PC-3 (cell line): Measurements from ENCODE around the gene CSTPP1. TPM values are rescaled to one million over a fixed set of nuclear protein-coding genes. Genes with fewer than 3 reads are reported as not detected.
A peak's percentile ranks its signal among the peaks of the same experiment; 100 is the strongest.

Experiments used
- ATAC-seq: fragments of 200-7000 bp; cut with Tn5 transposase; 2 replicates; pipeline ENCODE4 v1.9.1; 2020; ENCODE audit warnings: mild to moderate bottlenecking, moderate library complexity
- BruUV-seq: library from RNA; stranded (reverse); fragments of 400-500 nt; replicated peaks from 2 replicates; lab custom pipeline; 2021; lab: Mats Ljungman, UMichigan
- CTCF ChIA-PET: fragments of 300-600 bp; sonication (Branson Sonifier 250); formaldehyde crosslinking; loops from one replicate; lab custom pipeline; 2022; ENCODE audit warnings: antibody characterized with exemption; lab: Charles Lee
- POLR2A ChIA-PET: fragments of 300-600 bp; sonication (Branson Sonifier 250); formaldehyde crosslinking; loops from one replicate; lab custom pipeline; 2022; ENCODE audit warnings: antibody characterized with exemption; ENCODE audit not compliant: unreplicated experiment; lab: Charles Lee
- DNase-seq: peaks from one replicate; pipeline ENCODE4 v3.0.0-alpha.2; 2015
- H2AFZ ChIP-seq: fragments of 300-600 bp; sonication (generic); 2 replicates; pipeline ENCODE4 v1.6.0; 2016; ENCODE audit warnings: antibody characterized with exemption, low read length
- H3F3A ChIP-seq: fragments of 300-600 bp; sonication (generic); one replicate; pipeline ENCODE4 v1.6.0; 2017; ENCODE audit warnings: antibody characterized with exemption, low read length, control low read depth, mild to moderate bottlenecking; ENCODE audit not compliant: unreplicated experiment
- H3K27ac ChIP-seq: fragments of 300-600 bp; sonication (generic); 2 replicates; pipeline ENCODE4 v1.5.1; 2016; ENCODE audit warnings: mild to moderate bottlenecking, low read length
- H3K27me3 ChIP-seq: fragments of 300-600 bp; sonication (generic); 2 replicates; pipeline ENCODE4 v1.6.1; 2016; ENCODE audit warnings: low read length, mixed read lengths
- H3K36me3 ChIP-seq: fragments of 300-600 bp; sonication (generic); 2 replicates; pipeline ENCODE4 v1.6.1; 2016; ENCODE audit warnings: low read depth, mixed run types, low read length, mixed read lengths
- H3K4me1 ChIP-seq: fragments of 300-600 bp; sonication (generic); 2 replicates; pipeline ENCODE4 v1.5.1; 2016; ENCODE audit warnings: low read length; ENCODE audit not compliant: insufficient read depth
- H3K4me2 ChIP-seq: fragments of 300-600 bp; sonication (generic); 2 replicates; pipeline ENCODE4 v1.6.0; 2016; ENCODE audit warnings: low read length
- H3K4me3 ChIP-seq: fragments of 300-600 bp; sonication (generic); 2 replicates; pipeline ENCODE4 v1.5.1; 2016; ENCODE audit warnings: mild to moderate bottlenecking, low read length, mixed read lengths
- H3K79me2 ChIP-seq: fragments of 300-600 bp; sonication (generic); 2 replicates; pipeline ENCODE4 v1.6.1; 2017; ENCODE audit warnings: low read length, mixed read lengths
- H3K9ac ChIP-seq: fragments of 300-600 bp; sonication (generic); 2 replicates; pipeline ENCODE4 v1.6.0; 2016; ENCODE audit warnings: mild to moderate bottlenecking, low read length
- H3K9me2 ChIP-seq: fragments of 300-600 bp; sonication (generic); replicated peaks from 2 replicates; pipeline ENCODE4 v1.6.1; 2016; ENCODE audit warnings: mixed run types, low read length, mixed read lengths
- H3K9me3 ChIP-seq: fragments of 300-600 bp; sonication (generic); 2 replicates; pipeline ENCODE4 v1.6.1; 2016; ENCODE audit warnings: low read length, mixed read lengths
- H4K20me1 ChIP-seq: fragments of 300-600 bp; sonication (generic); 2 replicates; pipeline ENCODE4 v1.6.1; 2016; ENCODE audit warnings: low read length, mixed read lengths
- CTCF ChIP-seq: fragments of 300-600 bp; sonication (generic); conservative IDR thresholded peaks from 2 replicates; pipeline ENCODE4 v1.5.1; 2017; ENCODE audit warnings: antibody characterized with exemption, low read depth, mild to moderate bottlenecking, low read length
- EZH2 ChIP-seq: fragments of 300-600 bp; sonication (generic); IDR thresholded peaks from one replicate; pipeline ENCODE4 v1.6.1; 2017; ENCODE audit warnings: antibody characterized with exemption, mild to moderate bottlenecking, low read length; ENCODE audit not compliant: unreplicated experiment
- EZH2phosphoT487 ChIP-seq: fragments of 300-600 bp; sonication (generic); IDR thresholded peaks from 2 replicates; pipeline ENCODE4 v1.6.1; 2018; ENCODE audit warnings: mild to moderate bottlenecking, antibody characterized with exemption, low read length, borderline replicate concordance
- intact Hi-C: fragments of 100-400 bp; cut with micrococcal nuclease; formaldehyde crosslinking; loops from 2 replicates; pipeline ENCODE4 v1.9.0; 2023
- total RNA-seq: library from RNA; depleted of rRNA; stranded (reverse); fragments of >200 nt; gene quantifications from 2 replicates; pipeline ENCODE4 v1.2.3, GENCODE V29; 2014

Gene CSTPP1
- total RNA-seq, 1 experiment from 2014 or later: 21.7 TPM

- no peak for ATAC-seq
- DNase-seq: peak; percentile 4
- H3K4me3 ChIP-seq: no peak overlapping the region
- no peak for TF ChIP-seq EZH2phosphoT487
- TF ChIP-seq EZH2: no peak
- TF ChIP-seq CTCF: no peak
- CTCF ChIA-PET: no interaction called here
- no peaks in the 10 kb centered on the region for H3K79me2 ChIP-seq
- BruUV-seq: no TSS peak
- no peak overlapping the region for H3K27ac ChIP-seq
- H2AFZ ChIP-seq: no peak overlapping the region; the same call in 1 of the 2 replicates
- no peaks in the 10 kb centered on the region for H3K9me3 ChIP-seq
- intact Hi-C loops: no loop called here
- no peaks in the 10 kb centered on the region for H4K20me1 ChIP-seq
- no peaks in the 10 kb centered on the region for H3K9me2 ChIP-seq
- H3K4me2 ChIP-seq: no peak overlapping the region
- no peaks in the 10 kb centered on the region for H3F3A ChIP-seq
- H3K36me3 ChIP-seq: no peaks in the 10 kb centered on the region
- no peaks in the 10 kb centered on the region; the same call in 1 of the 2 replicates for H3K4me1 ChIP-seq
- no peaks in the 10 kb centered on the region for H3K27me3 ChIP-seq
- POLR2A ChIA-PET: no interaction called here
- H3K9ac ChIP-seq: no peak overlapping the region
These were observed 124.2 kb downstream of the CSTPP1 start for GRCh38 chr11:47060807-47061206.

GRCh38 chr11:47061429-47062178 is 125.0 kb downstream of the CSTPP1 start:
- intact Hi-C loops: no loop called here
- no peaks in the 10 kb centered on the region for H3F3A ChIP-seq
- H2AFZ ChIP-seq: no peak overlapping the region
- H3K36me3 ChIP-seq: no peaks in the 10 kb centered on the region
- ATAC-seq: no peak
- no TSS peak for BruUV-seq
- H3K27me3 ChIP-seq: no peaks in the 10 kb centered on the region
- no peaks in the 10 kb centered on the region; the same call in 1 of the 2 replicates for H3K4me1 ChIP-seq
- TF ChIP-seq EZH2: no peak
- TF ChIP-seq CTCF: no peak
- no peak for TF ChIP-seq EZH2phosphoT487
- H3K27ac ChIP-seq: no peak overlapping the region
- CTCF ChIA-PET: interaction anchor here (0.7 kb wide), 1 partner anchor 98 kb away, joined by 3 read pairs; no protein-coding TSS in a partner anchor
- H4K20me1 ChIP-seq: no peaks in the 10 kb centered on the region
- POLR2A ChIA-PET: no interaction called here
- no peaks in the 10 kb centered on the region for H3K79me2 ChIP-seq
- no peak overlapping the region for H3K4me2 ChIP-seq
- no peaks in the 10 kb centered on the region for H3K9me3 ChIP-seq
- H3K9me2 ChIP-seq: no peaks in the 10 kb centered on the region
- H3K4me3 ChIP-seq: no peak overlapping the region
- no peak for DNase-seq
- no peak overlapping the region for H3K9ac ChIP-seq

- H3F3A ChIP-seq: no peaks in the 10 kb centered on the region
- no peak overlapping the region for H3K4me2 ChIP-seq
- POLR2A ChIA-PET: no interaction called here
- H3K4me3 ChIP-seq: no peak overlapping the region
- H3K9me3 ChIP-seq: no peaks in the 10 kb centered on the region
- no peak overlapping the region for H2AFZ ChIP-seq
- peaks cover 7% of the 10 kb centered on the region for H3K4me1 ChIP-seq
- H3K9ac ChIP-seq: no peak overlapping the region
- intact Hi-C loops: no loop called here
- no peaks in the 10 kb centered on the region for H3K79me2 ChIP-seq
- no peaks in the 10 kb centered on the region for H3K36me3 ChIP-seq
- ATAC-seq (no peak), DNase-seq (no peak)
- no peaks in the 10 kb centered on the region for H3K9me2 ChIP-seq
- H3K27ac ChIP-seq: no peak overlapping the region
- no peak for TF ChIP-seq EZH2
- no peak for TF ChIP-seq EZH2phosphoT487
- TF ChIP-seq CTCF: no peak
- no TSS peak for BruUV-seq
- CTCF ChIA-PET: no interaction called here
- H3K27me3 ChIP-seq: no peaks in the 10 kb centered on the region
- H4K20me1 ChIP-seq: no peaks in the 10 kb centered on the region
These were observed 126.2 kb downstream of the CSTPP1 start for GRCh38 chr11:47062736-47063135.
